ENCODE data around the gene ATP2B1. TPM values are rescaled to one million over a fixed set of nuclear protein-coding genes. Genes with fewer than 3 reads are reported as not detected.
A peak's percentile ranks its signal among the peaks of the same experiment; 100 is the strongest.

ATP2B1 gene
- total and polyA plus RNA-seq, 2 of the 13 experiments (the other 11 are each of a cell fraction or from before 2014, with no cell fraction given), result 12.1 to 60.2 TPM

DNA sequence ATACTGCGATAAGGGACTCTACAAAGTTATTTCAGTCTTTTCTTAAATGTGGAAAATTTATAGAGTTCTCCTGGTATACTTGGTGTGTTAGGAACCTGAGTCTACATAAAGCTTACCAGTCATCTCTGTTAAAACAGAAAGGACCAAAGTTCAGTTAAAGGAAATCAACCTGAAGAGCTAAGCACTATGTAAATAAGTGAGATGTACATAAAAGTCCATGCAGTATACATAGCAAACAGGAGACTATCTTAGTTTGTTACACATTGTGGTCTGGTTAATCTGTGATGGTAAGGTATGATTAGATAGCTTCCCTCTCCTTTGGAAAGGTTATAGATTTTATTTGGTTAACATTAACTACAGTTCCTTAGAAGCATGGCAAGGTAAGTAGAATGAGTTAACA is 75.9 kb downstream of the ATP2B1 start (continued):
- TF ChIP-seq, protein P1, sequence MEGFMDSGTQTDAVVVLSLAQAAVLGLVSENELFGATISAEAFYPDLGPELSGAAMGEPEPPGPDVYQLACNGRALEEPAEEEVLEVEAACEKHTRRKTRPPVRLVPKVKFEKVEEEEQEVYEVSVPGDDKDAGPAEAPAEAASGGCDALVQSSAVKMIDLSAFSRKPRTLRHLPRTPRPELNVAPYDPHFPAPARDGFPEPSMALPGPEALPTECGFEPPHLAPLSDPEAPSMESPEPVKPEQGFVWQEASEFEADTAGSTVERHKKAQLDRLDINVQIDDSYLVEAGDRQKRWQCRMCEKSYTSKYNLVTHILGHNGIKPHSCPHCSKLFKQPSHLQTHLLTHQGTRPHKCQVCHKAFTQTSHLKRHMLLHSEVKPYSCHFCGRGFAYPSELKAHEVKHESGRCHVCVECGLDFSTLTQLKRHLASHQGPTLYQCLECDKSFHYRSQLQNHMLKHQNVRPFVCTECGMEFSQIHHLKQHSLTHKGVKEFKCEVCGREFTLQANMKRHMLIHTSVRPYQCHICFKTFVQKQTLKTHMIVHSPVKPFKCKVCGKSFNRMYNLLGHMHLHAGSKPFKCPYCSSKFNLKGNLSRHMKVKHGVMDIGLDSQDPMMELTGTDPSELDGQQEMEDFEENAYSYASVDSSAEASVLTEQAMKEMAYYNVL (CRISPR knock-in tag; IDR thresholded peaks at IDR 0.05; ENCODE audit: borderline replicate concordance), result no peak
- TF ChIP-seq ELF1 (CRISPR knock-in tag; IDR thresholded peaks at IDR 0.05) (0 out of 2 replicates have a peak, but pooled peaks have one; percentile 23), MAZ (IDR thresholded peaks at IDR 0.05; ENCODE audit: borderline replicate concordance, low read depth, low read length) (no peak), MAZ (CRISPR knock-in tag; IDR thresholded peaks at IDR 0.05; ENCODE audit: low read depth) (0 out of 2 replicates have a peak, but pooled peaks have one; percentile 31), MBD4 (IDR thresholded peaks at IDR 0.05; ENCODE audit: borderline replicate concordance, low read length) (peak; percentile 70), PPARG (CRISPR knock-in tag; conservative IDR thresholded peaks at IDR 0.05) (peak; percentile 88), NR2F6 (IDR thresholded peaks at IDR 0.05) (peak; percentile 75), NR2F6 (CRISPR knock-in tag; IDR thresholded peaks at IDR 0.05) (peak; percentile 87), NPAS2 (CRISPR knock-in tag; IDR thresholded peaks at IDR 0.05; ENCODE audit: borderline replicate concordance) (no peak), ZNF143 (CRISPR knock-in tag; IDR thresholded peaks at IDR 0.05) (no peak), KAT7 (CRISPR knock-in tag; IDR thresholded peaks at IDR 0.05; ENCODE audit: borderline replicate concordance) (no peak), SKI (IDR thresholded peaks at IDR 0.05; ENCODE audit: partially characterized antibody) (peak; percentile 70), NFKB2 (CRISPR knock-in tag; IDR thresholded peaks at IDR 0.05; ENCODE audit: borderline replicate concordance) (no peak), MEF2D (CRISPR knock-in tag; IDR thresholded peaks at IDR 0.05) (no peak), TAF15 (IDR thresholded peaks at IDR 0.05; ENCODE audit: low read depth, low read length, poor library complexity, severe bottlenecking) (no peak), CENPX (CRISPR knock-in tag; IDR thresholded peaks at IDR 0.05) (no peak), ZNF468 (CRISPR knock-in tag; IDR thresholded peaks at IDR 0.05) (no peak), ZNF12 (CRISPR knock-in tag; IDR thresholded peaks at IDR 0.05) (0 out of 2 replicates have a peak, but pooled peaks have one; percentile 60), TEAD3 (CRISPR knock-in tag; optimal IDR thresholded peaks at IDR 0.05; ENCODE audit: borderline replicate concordance) (peak; percentile 58), SMYD3 (CRISPR knock-in tag; IDR thresholded peaks at IDR 0.05) (peak; percentile 59; the same call in 1 of the 2 replicates)
- TF ChIP-seq, protein P2, sequence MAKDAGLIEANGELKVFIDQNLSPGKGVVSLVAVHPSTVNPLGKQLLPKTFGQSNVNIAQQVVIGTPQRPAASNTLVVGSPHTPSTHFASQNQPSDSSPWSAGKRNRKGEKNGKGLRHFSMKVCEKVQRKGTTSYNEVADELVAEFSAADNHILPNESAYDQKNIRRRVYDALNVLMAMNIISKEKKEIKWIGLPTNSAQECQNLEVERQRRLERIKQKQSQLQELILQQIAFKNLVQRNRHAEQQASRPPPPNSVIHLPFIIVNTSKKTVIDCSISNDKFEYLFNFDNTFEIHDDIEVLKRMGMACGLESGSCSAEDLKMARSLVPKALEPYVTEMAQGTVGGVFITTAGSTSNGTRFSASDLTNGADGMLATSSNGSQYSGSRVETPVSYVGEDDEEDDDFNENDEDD (CRISPR knock-in tag; IDR thresholded peaks at IDR 0.05; ENCODE audit: borderline replicate concordance), result no peak; the same call in 1 of the 2 replicates
- TF ChIP-seq, protein P3, sequence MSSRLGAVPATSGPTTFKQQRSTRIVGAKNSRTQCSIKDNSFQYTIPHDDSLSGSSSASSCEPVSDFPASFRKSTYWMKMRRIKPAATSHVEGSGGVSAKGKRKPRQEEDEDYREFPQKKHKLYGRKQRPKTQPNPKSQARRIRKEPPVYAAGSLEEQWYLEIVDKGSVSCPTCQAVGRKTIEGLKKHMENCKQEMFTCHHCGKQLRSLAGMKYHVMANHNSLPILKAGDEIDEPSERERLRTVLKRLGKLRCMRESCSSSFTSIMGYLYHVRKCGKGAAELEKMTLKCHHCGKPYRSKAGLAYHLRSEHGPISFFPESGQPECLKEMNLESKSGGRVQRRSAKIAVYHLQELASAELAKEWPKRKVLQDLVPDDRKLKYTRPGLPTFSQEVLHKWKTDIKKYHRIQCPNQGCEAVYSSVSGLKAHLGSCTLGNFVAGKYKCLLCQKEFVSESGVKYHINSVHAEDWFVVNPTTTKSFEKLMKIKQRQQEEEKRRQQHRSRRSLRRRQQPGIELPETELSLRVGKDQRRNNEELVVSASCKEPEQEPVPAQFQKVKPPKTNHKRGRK (CRISPR knock-in tag; IDR thresholded peaks at IDR 0.05), result no peak
- TF ChIP-seq, protein P4, sequence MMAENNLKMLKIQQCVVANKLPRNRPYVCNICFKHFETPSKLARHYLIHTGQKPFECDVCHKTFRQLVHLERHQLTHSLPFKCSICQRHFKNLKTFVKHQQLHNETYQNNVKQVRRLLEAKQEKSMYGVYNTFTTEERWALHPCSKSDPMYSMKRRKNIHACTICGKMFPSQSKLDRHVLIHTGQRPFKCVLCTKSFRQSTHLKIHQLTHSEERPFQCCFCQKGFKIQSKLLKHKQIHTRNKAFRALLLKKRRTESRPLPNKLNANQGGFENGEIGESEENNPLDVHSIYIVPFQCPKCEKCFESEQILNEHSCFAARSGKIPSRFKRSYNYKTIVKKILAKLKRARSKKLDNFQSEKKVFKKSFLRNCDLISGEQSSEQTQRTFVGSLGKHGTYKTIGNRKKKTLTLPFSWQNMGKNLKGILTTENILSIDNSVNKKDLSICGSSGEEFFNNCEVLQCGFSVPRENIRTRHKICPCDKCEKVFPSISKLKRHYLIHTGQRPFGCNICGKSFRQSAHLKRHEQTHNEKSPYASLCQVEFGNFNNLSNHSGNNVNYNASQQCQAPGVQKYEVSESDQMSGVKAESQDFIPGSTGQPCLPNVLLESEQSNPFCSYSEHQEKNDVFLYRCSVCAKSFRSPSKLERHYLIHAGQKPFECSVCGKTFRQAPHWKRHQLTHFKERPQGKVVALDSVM (CRISPR knock-in tag; IDR thresholded peaks at IDR 0.05), result no peak
- TF ChIP-seq, protein P5, sequence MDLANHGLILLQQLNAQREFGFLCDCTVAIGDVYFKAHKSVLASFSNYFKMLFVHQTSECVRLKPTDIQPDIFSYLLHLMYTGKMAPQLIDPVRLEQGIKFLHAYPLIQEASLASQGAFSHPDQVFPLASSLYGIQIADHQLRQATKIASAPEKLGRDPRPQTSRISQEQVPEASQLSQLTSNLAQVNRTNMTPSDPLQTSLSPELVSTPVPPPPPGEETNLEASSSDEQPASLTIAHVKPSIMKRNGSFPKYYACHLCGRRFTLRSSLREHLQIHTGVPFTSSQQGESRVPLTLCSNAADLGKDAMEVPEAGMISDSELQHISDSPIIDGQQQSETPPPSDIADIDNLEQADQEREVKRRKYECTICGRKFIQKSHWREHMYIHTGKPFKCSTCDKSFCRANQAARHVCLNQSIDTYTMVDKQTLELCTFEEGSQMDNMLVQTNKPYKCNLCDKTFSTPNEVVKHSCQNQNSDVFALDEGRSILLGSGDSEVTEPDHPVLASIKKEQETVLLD (CRISPR knock-in tag; IDR thresholded peaks at IDR 0.05; ENCODE audit: low read depth), result no peak
